Activated naive CD8-positive, alpha-beta T cell treated with anti-CD3 and anti-CD28 coated beads, Interleukin-2, amount 10 ng/mL, durations not matched to agents 7 days and 5 days (primary cell): ENCODE measurements around the gene CCL4. TPM values are rescaled to one million over a fixed set of nuclear protein-coding genes. Genes with fewer than 3 reads are reported as not detected.
"Not testable (repeated sequence)": the region's sequence is repeated elsewhere in the genome, so short reads cannot be mapped to it uniquely, and the experiment has no call there.

Experiments used
- ATAC-seq: fragments of 150-1000 bp; cut with Tn5 transposase; one replicate; pipeline ENCODE4 v1.10.0; 2021; ENCODE audit warnings: low read depth, moderate library complexity
- POLR2A ChIA-PET: fragments of 350-600 bp; sonication (Branson Sonifier 250); formaldehyde crosslinking; loops from one replicate; lab custom pipeline; 2021; ENCODE audit warnings: antibody characterized with exemption; lab: Charles Lee
- DNase-seq: peaks from one replicate; pipeline ENCODE4 v3.0.0; 2021
- H3K27ac Mint-ChIP-seq: one replicate; pipeline ENCODE4 v1.8.0; 2022; ENCODE audit warnings: mild to moderate bottlenecking, mixed read lengths
- H3K27me3 Mint-ChIP-seq: one replicate; pipeline ENCODE4 v1.8.0; 2022; ENCODE audit warnings: mild to moderate bottlenecking, moderate library complexity, mixed read lengths
- H3K36me3 Mint-ChIP-seq: one replicate; pipeline ENCODE4 v1.8.0; 2021; ENCODE audit warnings: mild to moderate bottlenecking, mixed read lengths
- H3K4me1 Mint-ChIP-seq: one replicate; pipeline ENCODE4 v1.8.0; 2021; ENCODE audit warnings: mixed read lengths
- H3K4me3 Mint-ChIP-seq: one replicate; pipeline ENCODE4 v1.8.0; 2022; ENCODE audit warnings: mild to moderate bottlenecking, moderate library complexity, mixed read lengths
- H3K9me3 Mint-ChIP-seq: one replicate; pipeline ENCODE4 v1.8.0; 2021; ENCODE audit warnings: mixed read lengths
- total RNA-seq, 2 experiments: library from RNA; stranded (reverse); gene quantifications; one replicate each; pipeline ENCODE4 v1.2.3, GENCODE V29; 2021

CCL4 gene
- total RNA-seq, 2 experiments from 2014 or later, result 12.2 to 14.8 TPM

GRCh38 chr17:36114971-36115648 is 11.5 kb downstream of the CCL4 start:
- H3K27me3 Mint-ChIP-seq, H3K36me3 Mint-ChIP-seq, POLR2A ChIA-PET, H3K4me3 Mint-ChIP-seq, DNase-seq, ATAC-seq, H3K27ac Mint-ChIP-seq, H3K4me1 Mint-ChIP-seq: not testable (repeated sequence)
- peaks cover 13% of the 10 kb centered on the region for H3K9me3 Mint-ChIP-seq

GRCh38 chr17:36115649-36115977 is 12.0 kb downstream of the CCL4 start:
- POLR2A ChIA-PET, H3K27me3 Mint-ChIP-seq, DNase-seq, H3K27ac Mint-ChIP-seq, ATAC-seq, H3K36me3 Mint-ChIP-seq, H3K4me3 Mint-ChIP-seq, H3K4me1 Mint-ChIP-seq: not testable (repeated sequence)
- peaks cover 13% of the 10 kb centered on the region for H3K9me3 Mint-ChIP-seq

- no peak for ATAC-seq
- H3K9me3 Mint-ChIP-seq, result peaks cover 7% of the 10 kb centered on the region
- H3K36me3 Mint-ChIP-seq, result peaks cover 1% of the 10 kb centered on the region
- DNase-seq, result no peak
- H3K4me3 Mint-ChIP-seq, result no peak overlapping the region
- H3K27me3 Mint-ChIP-seq, result peaks cover 4% of the 10 kb centered on the region
- no peaks in the 10 kb centered on the region for H3K4me1 Mint-ChIP-seq
- H3K27ac Mint-ChIP-seq, result no peak overlapping the region
- POLR2A ChIA-PET, result no interaction called here
Observed at GRCh38 chr17:36117505-36118382, 14.1 kb downstream of the CCL4 start.

- Mint-ChIP-seq H3K4me3 (no peak overlapping the region), H3K9me3 (peaks cover 5% of the 10 kb centered on the region), H3K27me3 (peaks cover 8% of the 10 kb centered on the region), H3K36me3 (no peaks in the 10 kb centered on the region), H3K27ac (no peak overlapping the region), H3K4me1 (no peaks in the 10 kb centered on the region)
- POLR2A ChIA-PET, result no interaction called here
- ATAC-seq (no peak), DNase-seq (no peak)
Observed at GRCh38 chr17:36118477-36119353, 15.1 kb downstream of the CCL4 start.

- DNase-seq, result no peak
- peaks cover 3% of the 10 kb centered on the region for H3K9me3 Mint-ChIP-seq
Observed at GRCh38 chr17:36120221-36120620, 16.6 kb downstream of the CCL4 start.

GRCh38 chr17:36121099-36121498 is 17.5 kb downstream of the CCL4 start:
- H3K9me3 Mint-ChIP-seq, H3K36me3 Mint-ChIP-seq, ATAC-seq, H3K27me3 Mint-ChIP-seq, DNase-seq, POLR2A ChIA-PET, H3K27ac Mint-ChIP-seq, H3K4me1 Mint-ChIP-seq, H3K4me3 Mint-ChIP-seq: not testable (repeated sequence)

More at GRCh38 chr17:36120221-36120620, 16.6 kb downstream of the CCL4 start:
- no peak overlapping the region for H3K4me3 Mint-ChIP-seq
- H3K27me3 Mint-ChIP-seq, result peaks cover 8% of the 10 kb centered on the region
- no peaks in the 10 kb centered on the region for H3K36me3 Mint-ChIP-seq
- H3K4me1 Mint-ChIP-seq, result no peaks in the 10 kb centered on the region
- POLR2A ChIA-PET, result no interaction called here
- ATAC-seq, result no peak
- no peak overlapping the region for H3K27ac Mint-ChIP-seq

GRCh38 chr17:36123431-36123830 is 19.8 kb downstream of the CCL4 start:
- DNase-seq (no peak), ATAC-seq (no peak)
- no peak overlapping the region for H3K4me3 Mint-ChIP-seq
- H3K9me3 Mint-ChIP-seq, result peaks cover 11% of the 10 kb centered on the region
- no peak overlapping the region for H3K27ac Mint-ChIP-seq
- H3K36me3 Mint-ChIP-seq, result peaks cover 2% of the 10 kb centered on the region
- POLR2A ChIA-PET, result no interaction called here
- H3K4me1 Mint-ChIP-seq, result no peaks in the 10 kb centered on the region
- H3K27me3 Mint-ChIP-seq, result peaks cover 4% of the 10 kb centered on the region

GRCh38 chr17:36124879-36125824 is 21.5 kb downstream of the CCL4 start:
- peaks cover 8% of the 10 kb centered on the region for H3K27me3 Mint-ChIP-seq
- POLR2A ChIA-PET, result no interaction called here

GRCh38 chr17:36127199-36127893 is 23.7 kb downstream of the CCL4 start:
- peaks cover 8% of the 10 kb centered on the region for H3K9me3 Mint-ChIP-seq
- H3K36me3 Mint-ChIP-seq, result peaks cover 2% of the 10 kb centered on the region
- H3K27ac Mint-ChIP-seq, result no peak overlapping the region
- no peak overlapping the region for H3K4me3 Mint-ChIP-seq
- no peak for DNase-seq
- H3K27me3 Mint-ChIP-seq, result peaks cover 13% of the 10 kb centered on the region
- no peaks in the 10 kb centered on the region for H3K4me1 Mint-ChIP-seq
- ATAC-seq, result no peak
- POLR2A ChIA-PET, result no interaction called here

More at GRCh38 chr17:36124879-36125824, 21.5 kb downstream of the CCL4 start:
- ATAC-seq (no peak), DNase-seq (no peak)
- H3K9me3 Mint-ChIP-seq, result peaks cover 11% of the 10 kb centered on the region
- H3K4me1 Mint-ChIP-seq, result no peaks in the 10 kb centered on the region
- no peak overlapping the region for H3K27ac Mint-ChIP-seq
- no peak overlapping the region for H3K4me3 Mint-ChIP-seq
- peaks cover 2% of the 10 kb centered on the region for H3K36me3 Mint-ChIP-seq

- POLR2A ChIA-PET, result no interaction called here
- Mint-ChIP-seq H3K27me3 (peaks cover 13% of the 10 kb centered on the region), H3K27ac (no peak overlapping the region)
Observed at GRCh38 chr17:36127911-36128310, 24.3 kb downstream of the CCL4 start.

GRCh38 chr17:36128411-36128978 is 24.9 kb downstream of the CCL4 start:
- ATAC-seq, result no peak
- POLR2A ChIA-PET, result no interaction called here
- Mint-ChIP-seq H3K9me3 (peaks cover 8% of the 10 kb centered on the region), H3K27ac (no peak overlapping the region), H3K36me3 (peaks cover 2% of the 10 kb centered on the region), H3K4me3 (no peak overlapping the region), H3K27me3 (peaks cover 10% of the 10 kb centered on the region), H3K4me1 (no peaks in the 10 kb centered on the region)
- no peak for DNase-seq

More at GRCh38 chr17:36127911-36128310, 24.3 kb downstream of the CCL4 start:
- Mint-ChIP-seq H3K36me3 (peaks cover 2% of the 10 kb centered on the region), H3K9me3 (peaks cover 8% of the 10 kb centered on the region), H3K4me3 (no peak overlapping the region), H3K4me1 (no peaks in the 10 kb centered on the region)
- ATAC-seq, result no peak
- DNase-seq, result no peak

- POLR2A ChIA-PET, result no interaction called here
- no peaks in the 10 kb centered on the region for H3K4me1 Mint-ChIP-seq
- no peak overlapping the region for H3K27ac Mint-ChIP-seq
- H3K9me3 Mint-ChIP-seq, result peaks cover 8% of the 10 kb centered on the region
- peaks cover 2% of the 10 kb centered on the region for H3K36me3 Mint-ChIP-seq
- DNase-seq (no peak), ATAC-seq (no peak)
- no peak overlapping the region for H3K4me3 Mint-ChIP-seq
- H3K27me3 Mint-ChIP-seq, result peaks cover 16% of the 10 kb centered on the region
Observed at GRCh38 chr17:36129616-36130015, 26.0 kb downstream of the CCL4 start.
